HG02571 (cell line): ENCODE data around the gene LOXL1.
"Not testable (repeated sequence)": the region's sequence is repeated elsewhere in the genome, so short reads cannot be mapped to it uniquely, and the experiment has no call there.

Experiments used
- ATAC-seq: cut with Tn5 transposase; IDR thresholded peaks from one replicate; pipeline ENCODE4 v1.9.1; 2021; ENCODE audit warnings: mild to moderate bottlenecking, moderate library complexity; ENCODE audit not compliant: unreplicated experiment

The LOXL1 gene

DNA sequence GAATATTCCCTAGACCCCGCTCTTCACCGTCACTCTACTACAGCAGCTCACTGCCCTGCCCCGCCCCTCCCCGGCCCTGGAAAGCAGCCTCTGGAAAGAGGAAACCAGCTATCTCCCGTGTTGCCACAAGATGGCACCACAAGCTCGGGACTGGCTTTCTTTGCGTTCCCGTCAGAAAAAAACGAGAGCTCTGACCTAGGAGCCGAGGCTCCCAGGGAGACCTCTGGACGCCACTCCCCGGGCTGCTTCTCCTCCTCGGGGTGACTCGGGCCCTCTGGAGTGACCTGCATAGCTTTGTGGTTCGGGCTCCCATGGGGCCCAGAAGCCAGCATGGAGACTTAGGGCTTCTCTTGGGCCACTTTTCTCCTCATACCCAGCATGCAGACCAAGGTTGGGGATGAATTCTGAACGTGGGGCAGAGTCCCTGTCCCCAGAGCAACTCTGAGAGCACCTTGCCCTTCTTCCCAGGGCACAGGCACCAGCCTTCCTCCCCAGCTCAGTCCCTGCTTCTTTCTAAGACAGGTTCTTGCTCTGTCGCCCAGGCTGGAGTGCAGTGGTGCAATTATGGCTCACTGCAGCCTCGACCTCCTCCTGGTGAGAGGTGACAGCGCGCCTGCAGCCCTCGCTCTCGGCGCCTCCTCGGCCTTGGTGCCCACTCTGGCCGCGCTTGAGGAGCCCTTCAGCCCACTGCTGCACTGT lies 46.9 kb downstream of the LOXL1 start:
- ATAC-seq = no peak

GRCh38 chr15:73973683-73974200 lies 47.5 kb downstream of the LOXL1 start:
- not testable (repeated sequence) for ATAC-seq

DNA sequence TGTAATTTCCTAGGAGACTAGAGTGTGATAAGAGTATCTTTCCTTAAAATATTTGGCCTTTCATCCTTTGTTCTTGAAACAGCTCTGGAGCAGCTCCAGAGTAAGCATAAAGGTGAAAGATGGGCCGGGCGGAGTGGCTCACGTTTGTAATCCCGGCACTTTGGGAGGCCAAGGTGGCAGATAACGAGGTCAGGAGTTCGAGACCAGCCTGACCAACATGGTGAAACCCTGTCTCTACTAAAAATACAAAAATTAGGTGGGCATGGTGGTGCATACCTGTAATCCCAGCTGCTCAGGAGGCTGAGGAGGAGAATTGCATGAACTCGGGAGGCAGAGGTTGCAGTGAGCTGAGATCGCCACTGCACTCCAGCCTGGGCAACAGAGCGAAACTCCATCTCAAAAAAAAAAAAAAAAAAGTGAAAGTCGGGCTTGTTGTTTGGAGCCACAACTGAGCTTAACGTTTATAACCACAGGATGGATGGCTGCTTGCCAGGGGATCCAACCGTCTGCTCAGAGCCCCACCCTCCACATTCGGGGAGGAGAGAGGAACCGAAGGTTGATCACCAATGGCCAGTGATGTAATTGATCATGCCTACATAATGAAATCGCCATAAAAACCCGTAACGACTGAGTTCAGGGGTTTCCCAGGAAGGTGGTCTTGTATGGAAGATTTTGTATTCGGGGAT lies 49.3 kb downstream of the LOXL1 start:
- ATAC-seq = not testable (repeated sequence)

- ATAC-seq = no peak
These were observed 52.6 kb downstream of the LOXL1 start for GRCh38 chr15:73978896-73979295.

GRCh38 chr15:73979636-73980035 lies 53.4 kb downstream of the LOXL1 start:
- no peak for ATAC-seq

- no peak for ATAC-seq
These were observed 55.5 kb downstream of the LOXL1 start for GRCh38 chr15:73981761-73982221.

GRCh38 chr15:73982222-73982962 lies 56.1 kb downstream of the LOXL1 start:
- no peak for ATAC-seq

DNA sequence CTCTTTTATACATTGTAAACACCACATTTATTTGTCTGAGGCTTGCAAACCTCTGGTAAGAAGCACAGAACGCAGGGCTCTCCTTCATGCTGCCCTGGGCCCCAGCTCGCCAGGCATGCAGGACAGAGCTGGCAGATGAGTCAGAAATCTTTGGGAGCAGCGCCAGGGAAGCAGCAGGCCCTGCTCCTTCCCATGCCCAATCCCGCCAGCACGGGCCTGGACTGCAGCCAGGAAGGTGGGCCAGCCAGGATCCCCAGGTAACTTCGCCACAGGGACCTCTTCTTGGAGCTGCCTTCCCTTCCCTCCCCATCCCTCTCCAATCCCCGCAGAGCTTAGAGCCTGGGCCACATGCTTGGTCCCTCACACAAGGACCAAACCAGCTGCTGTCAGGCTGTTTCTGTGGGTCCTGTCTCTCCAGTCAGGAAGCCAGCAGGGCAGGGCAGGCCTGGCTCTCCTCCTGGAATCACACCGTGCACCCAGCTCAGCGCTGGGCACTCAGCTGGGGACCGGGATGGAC lies 57.0 kb downstream of the LOXL1 start:
- no peak for ATAC-seq

DNA sequence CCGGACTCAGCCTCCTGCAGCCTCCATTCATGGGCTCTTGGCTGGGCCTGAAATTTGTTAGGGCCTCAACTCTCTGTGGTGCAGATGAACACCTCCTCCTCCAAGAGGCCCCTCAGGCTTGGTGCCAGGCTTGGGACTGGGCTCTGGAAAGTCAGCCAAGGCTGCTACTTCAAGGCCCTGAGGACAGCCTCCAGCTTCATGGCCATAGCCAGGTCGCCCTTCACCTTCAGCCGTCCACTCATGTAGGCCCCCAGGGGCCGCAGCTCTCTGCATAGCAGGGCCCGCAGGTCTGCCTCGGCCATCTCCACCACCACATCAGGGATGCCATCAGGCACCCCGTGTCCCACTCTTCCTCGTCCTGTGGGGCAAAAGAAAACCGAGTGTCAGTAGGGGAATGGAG lies 57.5 kb downstream of the LOXL1 start:
- no peak for ATAC-seq

DNA sequence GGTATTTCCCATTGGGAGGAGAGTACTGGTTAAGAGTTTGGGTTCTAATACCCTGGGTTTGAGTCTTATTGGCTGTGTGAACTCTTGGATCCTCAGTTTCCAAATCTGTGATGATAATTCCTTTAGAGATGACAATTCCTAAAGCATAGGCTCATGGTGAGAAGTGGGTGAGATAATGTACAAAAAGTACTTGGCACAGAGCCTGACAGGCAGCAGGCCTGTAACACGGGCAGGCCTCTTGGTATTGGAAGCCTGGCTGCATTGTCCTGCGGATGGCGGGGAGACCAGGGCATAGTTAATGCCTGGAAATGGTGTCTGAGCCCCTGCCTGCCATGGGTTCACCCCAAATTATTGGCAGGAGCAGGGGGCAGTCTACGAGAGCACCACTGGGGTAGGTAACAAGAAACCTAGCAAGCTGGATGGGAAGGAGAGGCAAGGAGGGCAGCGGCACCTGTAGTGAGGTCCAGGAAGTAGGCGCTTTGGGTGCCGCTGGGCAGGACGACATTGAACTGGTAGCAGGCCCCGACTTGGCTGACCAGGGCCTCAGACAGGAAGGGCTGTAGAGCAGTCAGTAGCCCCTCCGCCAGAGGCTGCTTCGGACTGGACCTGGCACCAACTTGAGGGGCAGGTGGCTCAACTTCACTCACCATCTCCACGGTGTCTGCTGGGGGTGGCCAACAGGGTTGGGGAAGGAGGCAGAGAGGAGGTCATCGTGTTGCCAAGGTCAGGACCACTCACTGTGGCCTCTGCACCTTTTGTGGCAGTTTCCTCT lies 58.1 kb downstream of the LOXL1 start:
- no peak for ATAC-seq

DNA sequence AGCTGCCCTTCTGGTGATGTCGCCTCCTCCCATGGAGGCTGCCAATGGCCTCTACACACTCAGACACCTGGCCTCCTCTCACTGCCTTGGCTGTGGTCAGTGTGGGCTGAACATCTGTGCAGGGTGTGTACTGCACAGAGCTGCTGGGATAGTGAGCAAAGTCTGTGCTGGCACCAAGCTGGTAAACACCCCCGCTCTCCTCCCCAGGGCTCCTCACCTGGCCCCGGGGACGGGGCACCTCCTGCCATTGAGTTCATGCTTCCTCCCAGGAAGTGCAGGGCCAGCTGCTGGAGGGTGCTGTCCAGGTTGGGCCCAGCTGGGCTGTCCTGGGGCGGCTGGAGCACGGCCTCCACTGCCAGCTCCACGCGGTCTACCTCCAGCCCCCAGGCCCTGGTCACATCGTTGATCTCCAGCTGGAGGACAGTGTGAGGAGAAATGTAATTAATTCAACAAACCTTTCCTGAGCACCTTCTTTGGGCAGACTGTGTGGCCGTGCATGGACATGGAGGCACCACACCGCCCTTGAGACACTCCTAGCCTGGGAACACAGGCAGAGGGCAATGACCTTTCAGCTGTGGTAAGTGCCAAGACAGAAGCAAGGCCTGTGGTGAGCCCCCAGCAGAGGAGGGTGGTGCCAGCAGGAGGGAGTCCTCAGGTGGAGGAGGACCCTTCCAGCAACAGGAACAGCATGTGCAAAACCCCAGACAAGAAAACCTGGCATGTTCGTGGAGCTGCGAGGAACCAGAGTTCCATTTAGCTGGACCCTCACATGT lies 59.0 kb downstream of the LOXL1 start:
- no peak for ATAC-seq

DNA sequence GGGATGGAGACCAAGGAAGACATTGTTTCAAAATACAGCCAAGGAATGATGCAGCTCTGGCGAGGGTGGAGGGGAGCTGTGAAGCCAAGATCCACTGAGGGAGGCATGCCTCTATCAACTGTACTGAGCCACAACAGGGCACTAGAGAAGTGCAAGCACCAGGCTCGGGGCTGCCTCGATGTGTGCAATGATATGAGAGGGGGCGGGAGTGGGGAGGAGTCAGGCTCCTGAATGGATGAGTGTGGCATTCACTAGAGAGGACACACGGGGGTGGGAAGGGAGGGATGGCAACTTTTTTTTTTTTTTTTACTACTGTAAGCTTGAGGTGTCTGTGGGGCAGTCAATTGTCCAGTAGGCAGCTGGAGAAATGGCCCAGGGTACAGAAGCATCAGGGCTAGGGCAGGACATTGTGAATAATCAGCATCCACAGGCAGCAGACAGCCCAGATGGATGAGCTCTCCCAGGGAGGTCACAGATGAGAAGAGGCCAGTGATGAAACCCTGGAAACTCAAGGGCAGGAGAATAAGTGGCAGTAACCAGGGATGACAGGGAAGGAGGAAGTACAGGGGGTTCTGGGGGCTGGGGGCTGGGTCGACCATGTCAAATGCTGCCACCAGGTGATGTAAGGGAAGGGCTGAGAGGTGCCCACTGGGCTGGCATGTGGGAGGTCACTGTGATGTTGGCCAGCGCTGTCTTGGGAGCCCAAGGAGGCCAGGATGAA lies 60.0 kb downstream of the LOXL1 start:
- ATAC-seq = no peak

GRCh38 chr15:73986776-73987056 lies 60.5 kb downstream of the LOXL1 start:
- no peak for ATAC-seq

DNA sequence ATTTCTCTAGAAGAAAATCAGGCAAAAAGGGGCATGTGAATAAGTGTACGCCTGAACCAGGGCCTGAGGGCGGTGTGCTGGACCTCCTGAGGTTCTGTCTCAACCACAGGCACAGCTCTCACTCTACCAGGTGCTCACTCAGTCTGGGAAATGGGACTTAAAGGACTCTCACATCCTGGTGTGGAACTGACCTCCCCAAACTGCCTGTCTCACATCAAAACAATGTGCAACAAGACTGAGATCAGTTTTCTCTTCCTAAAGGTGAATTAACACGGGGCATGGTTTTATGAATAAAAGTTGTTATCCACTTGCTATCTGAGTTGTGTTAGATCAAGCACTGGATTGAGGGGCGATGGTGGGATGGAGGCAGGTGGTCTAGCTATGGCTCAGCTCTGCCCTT lies 61.0 kb downstream of the LOXL1 start:
- no peak for ATAC-seq

DNA sequence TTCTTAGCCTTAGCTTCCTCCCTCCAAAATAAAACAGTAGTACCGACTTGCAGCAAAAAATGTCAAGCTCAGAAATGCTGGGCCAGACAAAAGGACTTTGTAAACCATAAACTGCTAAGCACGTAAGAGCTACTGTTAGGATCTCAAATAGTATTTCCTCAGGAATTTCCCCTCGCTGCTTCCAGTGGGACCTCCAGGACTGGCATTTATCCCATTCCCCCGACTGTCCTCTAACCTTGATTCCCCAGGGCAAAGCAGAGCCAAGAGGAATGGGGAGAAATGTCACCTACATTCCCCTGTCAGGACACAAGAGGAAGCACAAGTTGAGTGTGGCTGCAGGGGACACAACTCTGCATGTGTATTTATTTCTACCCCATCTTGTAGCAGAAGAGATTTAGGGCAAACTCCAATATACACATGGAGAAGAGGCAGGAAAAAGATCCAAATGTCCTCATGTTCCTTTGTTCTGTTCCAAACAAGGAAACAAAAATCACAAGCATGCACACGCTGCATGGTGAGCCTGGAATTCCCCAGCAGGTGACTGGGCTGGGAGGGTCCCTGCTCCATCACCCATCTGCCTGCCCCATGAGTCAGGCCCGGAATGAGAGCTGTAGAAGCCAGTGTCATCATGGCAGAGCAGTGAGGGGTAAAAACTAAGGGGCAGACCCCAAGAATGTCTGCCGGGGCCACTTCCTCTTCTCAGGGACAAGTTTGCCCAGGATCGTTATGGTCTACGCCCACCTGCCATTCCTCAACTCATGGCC lies 61.6 kb downstream of the LOXL1 start:
- no peak for ATAC-seq

GRCh38 chr15:73988445-73988969 lies 62.2 kb downstream of the LOXL1 start:
- no peak for ATAC-seq

- ATAC-seq = no peak
These were observed 62.9 kb downstream of the LOXL1 start for GRCh38 chr15:73989001-73989798.
